Endothelial cell of umbilical vein (primary cell): ENCODE results near the gene PROK1.

Source experiments
- EZH2 ChIP-seq: IDR thresholded peaks from 2 replicates; pipeline ENCODE4 v1.6.1; 2012; ENCODE audit warnings: borderline replicate concordance, low read depth, mild to moderate bottlenecking, moderate library complexity, low read length, inconsistent platforms; ENCODE audit not compliant: severe bottlenecking
- FOS ChIP-seq: IDR thresholded peaks from 2 replicates; pipeline ENCODE4 v1.6.1; 2011; ENCODE audit warnings: mild to moderate bottlenecking, low read length, moderate library complexity, borderline replicate concordance; ENCODE audit not compliant: insufficient read depth
- GATA2 ChIP-seq: IDR thresholded peaks from 2 replicates; pipeline ENCODE4 v1.7.0; 2011; ENCODE audit warnings: low read depth, mild to moderate bottlenecking, moderate library complexity, mixed read lengths, low read length; ENCODE audit not compliant: insufficient read length, insufficient read depth
- JUN ChIP-seq: IDR thresholded peaks from 2 replicates; pipeline ENCODE4 v1.6.1; 2011; ENCODE audit warnings: borderline replicate concordance, low read depth; ENCODE audit not compliant: insufficient read length, insufficient read depth
- MAX ChIP-seq: IDR thresholded peaks from 2 replicates; pipeline ENCODE4 v1.6.1; 2011; ENCODE audit not compliant: insufficient read depth, insufficient read length
- POLR2A ChIP-seq: IDR thresholded peaks from 2 replicates; pipeline ENCODE4 v1.6.1; 2012; ENCODE audit warnings: low read depth, mild to moderate bottlenecking, control low read depth, low read length
- POLR2AphosphoS5 ChIP-seq: IDR thresholded peaks from 2 replicates; pipeline ENCODE4 v1.6.1; 2012; ENCODE audit warnings: low read depth, mild to moderate bottlenecking, control low read depth, low read length, moderate library complexity; ENCODE audit not compliant: insufficient read depth
- TF ChIP-seq, protein P1 (sequence below), 2 donors: IDR thresholded peaks; 1 replicate in 1 of 2; 2 replicates in 1 of 2; pipeline ENCODE4 v1.5.1; 2011; ENCODE audit warnings: low read length in 2 of 2, mild to moderate bottlenecking in 2 of 2, moderate library complexity in 2 of 2, control low read depth in 1 of 2, inconsistent platforms in 1 of 2, low read depth in 1 of 2; ENCODE audit not compliant: insufficient read depth in 1 of 2; ENCODE audit errors: extremely low read depth in 1 of 2

GRCh38 chr1:110436635-110437034 is 14.3 kb upstream of the PROK1 start:
- TF ChIP-seq MAX (no peak), POLR2AphosphoS5 (no peak), EZH2 (no peak), JUN (no peak), FOS (no peak), POLR2A (no peak), GATA2 (no peak)
- TF ChIP-seq, protein P1, sequence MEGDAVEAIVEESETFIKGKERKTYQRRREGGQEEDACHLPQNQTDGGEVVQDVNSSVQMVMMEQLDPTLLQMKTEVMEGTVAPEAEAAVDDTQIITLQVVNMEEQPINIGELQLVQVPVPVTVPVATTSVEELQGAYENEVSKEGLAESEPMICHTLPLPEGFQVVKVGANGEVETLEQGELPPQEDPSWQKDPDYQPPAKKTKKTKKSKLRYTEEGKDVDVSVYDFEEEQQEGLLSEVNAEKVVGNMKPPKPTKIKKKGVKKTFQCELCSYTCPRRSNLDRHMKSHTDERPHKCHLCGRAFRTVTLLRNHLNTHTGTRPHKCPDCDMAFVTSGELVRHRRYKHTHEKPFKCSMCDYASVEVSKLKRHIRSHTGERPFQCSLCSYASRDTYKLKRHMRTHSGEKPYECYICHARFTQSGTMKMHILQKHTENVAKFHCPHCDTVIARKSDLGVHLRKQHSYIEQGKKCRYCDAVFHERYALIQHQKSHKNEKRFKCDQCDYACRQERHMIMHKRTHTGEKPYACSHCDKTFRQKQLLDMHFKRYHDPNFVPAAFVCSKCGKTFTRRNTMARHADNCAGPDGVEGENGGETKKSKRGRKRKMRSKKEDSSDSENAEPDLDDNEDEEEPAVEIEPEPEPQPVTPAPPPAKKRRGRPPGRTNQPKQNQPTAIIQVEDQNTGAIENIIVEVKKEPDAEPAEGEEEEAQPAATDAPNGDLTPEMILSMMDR (IDR thresholded peaks at IDR 0.05; ENCODE audit: extremely low read depth in 1 of 2, insufficient read depth in 1 of 2, low read depth in 1 of 2, low read length in 2 of 2) = no peak
